Gastrocnemius medialis (tissue), 4 donors: ENCODE data around the gene SPATA24.

ENCODE experiments used
- POLR2A ChIP-seq, 2 donors: fragments of 450-650 bp; IDR thresholded peaks; one replicate each; pipeline ENCODE4 v1.6.1; 2017; ENCODE audit warnings: antibody characterized with exemption in 2 of 2, mild to moderate bottlenecking in 2 of 2, moderate library complexity in 2 of 2
- TF ChIP-seq, protein P1 (sequence below), 5 experiments: fragments of 450-650 bp in 3 of 5; fragments of 200-600 bp in 2 of 5; sonication (generic) in 2 of 5; IDR thresholded peaks in 4 of 5; conservative IDR thresholded peaks in 1 of 5; 1 replicate in 4 of 5; 2 replicates in 1 of 5; pipeline ENCODE4 v1.5.1; 2016 to 2019; ENCODE audit warnings: antibody characterized with exemption in 5 of 5, mild to moderate bottlenecking in 3 of 5, moderate library complexity in 3 of 5

DNA sequence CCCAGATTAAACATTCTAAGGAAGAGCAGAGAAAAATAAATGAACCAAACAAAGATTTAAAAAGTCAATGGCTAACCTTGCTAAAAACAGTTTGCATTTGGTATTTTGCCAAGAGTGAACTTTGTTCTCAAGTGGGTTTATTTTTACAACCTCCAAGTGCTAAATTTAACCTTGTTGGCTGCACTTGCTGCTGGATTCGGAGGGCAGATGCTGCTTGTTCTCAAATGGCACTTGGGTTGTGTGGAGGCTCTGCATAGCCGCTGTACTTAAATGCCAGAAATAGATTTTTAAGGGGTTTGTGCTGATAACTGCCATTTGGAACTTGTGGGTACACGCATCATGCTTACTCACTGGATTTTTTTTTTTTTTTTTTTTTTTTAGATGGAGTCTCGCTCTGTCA, 13.3 kb upstream of the SPATA24 start:
- TF ChIP-seq, protein P1, sequence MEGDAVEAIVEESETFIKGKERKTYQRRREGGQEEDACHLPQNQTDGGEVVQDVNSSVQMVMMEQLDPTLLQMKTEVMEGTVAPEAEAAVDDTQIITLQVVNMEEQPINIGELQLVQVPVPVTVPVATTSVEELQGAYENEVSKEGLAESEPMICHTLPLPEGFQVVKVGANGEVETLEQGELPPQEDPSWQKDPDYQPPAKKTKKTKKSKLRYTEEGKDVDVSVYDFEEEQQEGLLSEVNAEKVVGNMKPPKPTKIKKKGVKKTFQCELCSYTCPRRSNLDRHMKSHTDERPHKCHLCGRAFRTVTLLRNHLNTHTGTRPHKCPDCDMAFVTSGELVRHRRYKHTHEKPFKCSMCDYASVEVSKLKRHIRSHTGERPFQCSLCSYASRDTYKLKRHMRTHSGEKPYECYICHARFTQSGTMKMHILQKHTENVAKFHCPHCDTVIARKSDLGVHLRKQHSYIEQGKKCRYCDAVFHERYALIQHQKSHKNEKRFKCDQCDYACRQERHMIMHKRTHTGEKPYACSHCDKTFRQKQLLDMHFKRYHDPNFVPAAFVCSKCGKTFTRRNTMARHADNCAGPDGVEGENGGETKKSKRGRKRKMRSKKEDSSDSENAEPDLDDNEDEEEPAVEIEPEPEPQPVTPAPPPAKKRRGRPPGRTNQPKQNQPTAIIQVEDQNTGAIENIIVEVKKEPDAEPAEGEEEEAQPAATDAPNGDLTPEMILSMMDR (IDR thresholded peaks at IDR 0.05 in 4 of 5, conservative IDR thresholded peaks at IDR 0.05 in 1 of 5) = no peak
- no peak for TF ChIP-seq POLR2A (IDR thresholded peaks at IDR 0.05)
